GM12864 (cell line): ENCODE data around the gene ACAN.

Source experiments
- DNase-seq: peaks from one replicate; pipeline ENCODE4 v3.0.0-alpha.2; 2011; ENCODE audit warnings: low read depth
- H3K4me3 ChIP-seq: 2 replicates; pipeline ENCODE4 v1.5.1; 2011; ENCODE audit warnings: mild to moderate bottlenecking, low read depth, low read length, control low read depth
- TF ChIP-seq, protein P1 (sequence below): IDR thresholded peaks from 2 replicates; pipeline ENCODE4 v1.5.1; 2011; ENCODE audit warnings: low read depth, mild to moderate bottlenecking, moderate library complexity, low read length, control low read depth, inconsistent platforms; ENCODE audit errors: missing control alignments

Gene ACAN

DNA sequence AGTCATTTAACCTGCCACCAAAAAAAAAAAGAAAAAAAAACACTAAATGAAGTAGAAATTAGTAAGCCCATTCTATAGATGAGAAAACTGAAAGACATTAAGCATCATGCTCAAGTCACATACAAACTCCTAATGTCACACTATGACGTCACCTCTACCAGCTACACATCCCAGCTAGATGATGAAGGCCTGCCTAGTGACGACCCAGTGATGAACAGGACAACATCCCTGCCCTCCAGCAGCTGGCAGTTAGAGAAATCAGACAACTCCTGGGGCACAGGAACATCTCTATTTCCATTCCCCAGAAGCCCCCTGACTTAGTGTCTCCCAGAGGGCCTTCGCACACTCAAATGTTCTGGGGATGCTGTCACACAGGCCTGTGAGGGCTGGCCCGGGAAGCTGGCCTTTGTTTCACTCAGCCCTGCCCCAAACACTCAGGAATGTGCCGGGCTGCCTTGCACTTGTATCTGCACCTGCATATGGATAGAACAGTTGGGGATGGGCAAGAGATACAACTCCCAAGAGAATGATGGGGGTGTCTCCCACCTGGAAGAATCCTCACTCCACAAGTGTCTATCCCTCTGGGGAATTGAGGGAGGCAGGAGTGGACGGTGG is 99.1 kb downstream of the ACAN start:
- DNase-seq, result no peak
- H3K4me3 ChIP-seq, result no peak overlapping the region
- TF ChIP-seq, protein P1, sequence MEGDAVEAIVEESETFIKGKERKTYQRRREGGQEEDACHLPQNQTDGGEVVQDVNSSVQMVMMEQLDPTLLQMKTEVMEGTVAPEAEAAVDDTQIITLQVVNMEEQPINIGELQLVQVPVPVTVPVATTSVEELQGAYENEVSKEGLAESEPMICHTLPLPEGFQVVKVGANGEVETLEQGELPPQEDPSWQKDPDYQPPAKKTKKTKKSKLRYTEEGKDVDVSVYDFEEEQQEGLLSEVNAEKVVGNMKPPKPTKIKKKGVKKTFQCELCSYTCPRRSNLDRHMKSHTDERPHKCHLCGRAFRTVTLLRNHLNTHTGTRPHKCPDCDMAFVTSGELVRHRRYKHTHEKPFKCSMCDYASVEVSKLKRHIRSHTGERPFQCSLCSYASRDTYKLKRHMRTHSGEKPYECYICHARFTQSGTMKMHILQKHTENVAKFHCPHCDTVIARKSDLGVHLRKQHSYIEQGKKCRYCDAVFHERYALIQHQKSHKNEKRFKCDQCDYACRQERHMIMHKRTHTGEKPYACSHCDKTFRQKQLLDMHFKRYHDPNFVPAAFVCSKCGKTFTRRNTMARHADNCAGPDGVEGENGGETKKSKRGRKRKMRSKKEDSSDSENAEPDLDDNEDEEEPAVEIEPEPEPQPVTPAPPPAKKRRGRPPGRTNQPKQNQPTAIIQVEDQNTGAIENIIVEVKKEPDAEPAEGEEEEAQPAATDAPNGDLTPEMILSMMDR, result no peak

DNA sequence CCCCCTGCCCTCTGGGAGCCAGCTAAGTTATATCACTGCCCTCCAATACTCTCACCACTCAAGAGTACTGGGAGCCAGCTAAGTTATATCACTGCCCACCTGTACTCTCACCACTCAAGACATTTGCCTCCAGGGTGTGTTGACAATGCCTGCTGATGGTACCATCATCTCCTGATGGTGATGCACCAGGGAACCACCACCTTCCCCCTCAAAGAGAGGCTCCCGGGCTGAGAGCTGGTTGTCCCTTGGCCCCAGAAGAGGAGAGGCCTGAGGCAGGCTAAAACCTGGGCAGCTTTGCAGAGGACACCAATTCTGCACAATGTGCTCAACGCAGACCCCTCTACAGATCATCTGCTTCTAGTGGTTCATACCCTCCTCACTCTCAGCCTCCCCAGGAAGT is 99.6 kb downstream of the ACAN start:
- TF ChIP-seq, protein P1, result no peak

DNA sequence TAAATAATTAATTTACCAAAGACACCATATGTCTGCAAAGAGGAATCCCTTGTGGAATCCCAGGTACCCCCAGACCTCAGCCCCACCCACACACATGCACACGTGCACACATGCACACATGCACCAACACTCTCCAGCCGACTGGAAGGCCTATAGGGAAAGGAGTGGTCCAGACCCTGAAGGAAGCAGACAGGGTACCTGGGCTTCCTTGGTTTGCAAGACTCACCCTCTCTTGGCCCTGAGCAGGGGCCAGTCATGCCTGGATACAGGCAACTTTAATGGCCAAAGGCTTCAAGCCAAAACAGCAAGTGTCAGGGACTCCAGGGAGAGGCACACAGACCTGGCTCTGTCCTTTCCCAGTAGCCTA is 101.0 kb downstream of the ACAN start:
- no peak overlapping the region for H3K4me3 ChIP-seq
- TF ChIP-seq, protein P1, result no peak
- no peak for DNase-seq

More for the DNA sequence above, 99.6 kb downstream of the ACAN start:
- DNase-seq, result no peak
- no peak overlapping the region for H3K4me3 ChIP-seq

DNA sequence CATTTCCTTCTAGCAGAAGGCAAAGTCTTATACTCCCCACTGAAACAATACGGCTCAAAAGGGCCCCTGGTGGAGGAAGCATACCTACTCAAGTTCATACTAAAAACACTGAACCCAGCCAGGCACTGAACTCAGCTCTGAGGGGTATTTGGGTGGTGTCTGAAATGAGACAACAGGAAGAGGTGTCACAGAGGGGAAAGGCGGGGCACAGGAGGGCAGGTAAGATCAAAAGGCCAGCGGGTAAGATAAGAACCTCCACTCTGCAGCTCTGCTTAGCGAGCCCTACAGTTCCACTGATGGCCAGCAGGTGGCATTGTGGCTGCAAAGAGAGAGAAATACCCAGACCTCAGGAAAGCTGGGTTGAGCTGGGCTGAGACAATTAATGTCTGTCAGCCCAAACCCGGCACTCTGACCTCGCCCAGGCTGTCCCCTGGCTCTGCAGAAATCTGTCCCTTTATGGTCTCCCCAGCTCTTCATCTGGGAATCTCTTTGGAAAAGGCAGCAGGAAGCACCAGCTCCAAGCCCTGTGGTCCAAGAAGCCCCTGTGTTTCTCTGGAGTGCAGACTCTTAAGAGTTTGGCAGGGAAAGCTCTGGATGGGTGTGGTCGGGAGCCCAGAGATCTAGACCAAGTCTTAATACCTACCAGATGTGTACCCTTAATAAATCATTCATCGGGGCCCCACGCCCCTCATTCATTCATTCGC is 101.5 kb downstream of the ACAN start:
- DNase-seq, result peak; percentile 38
- no peak overlapping the region for H3K4me3 ChIP-seq

DNA sequence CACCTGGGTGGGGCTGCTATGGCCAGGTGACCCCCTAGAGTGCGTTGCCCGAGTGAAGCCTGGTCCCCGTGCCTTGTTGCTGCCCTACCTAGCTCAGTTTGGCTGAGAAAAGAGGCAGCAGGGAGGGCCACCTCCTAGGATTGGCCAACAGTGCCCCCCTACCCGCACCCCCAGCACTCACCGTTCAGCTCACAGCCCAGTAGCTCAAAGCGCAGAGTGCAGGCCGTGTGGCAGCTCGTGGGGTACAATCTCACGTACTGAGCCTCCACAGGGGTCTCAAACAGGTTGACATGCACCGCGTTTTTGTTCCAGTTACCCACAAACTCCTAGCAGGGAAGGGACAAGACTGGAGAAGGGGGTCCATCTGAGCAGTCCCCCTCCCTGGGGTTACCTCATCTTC is 102.3 kb downstream of the ACAN start:
- no peak for DNase-seq
- TF ChIP-seq, protein P1, result no peak
- no peak overlapping the region for H3K4me3 ChIP-seq

More for the DNA sequence above, 101.5 kb downstream of the ACAN start:
- TF ChIP-seq, protein P1, result peak; percentile 100

DNA sequence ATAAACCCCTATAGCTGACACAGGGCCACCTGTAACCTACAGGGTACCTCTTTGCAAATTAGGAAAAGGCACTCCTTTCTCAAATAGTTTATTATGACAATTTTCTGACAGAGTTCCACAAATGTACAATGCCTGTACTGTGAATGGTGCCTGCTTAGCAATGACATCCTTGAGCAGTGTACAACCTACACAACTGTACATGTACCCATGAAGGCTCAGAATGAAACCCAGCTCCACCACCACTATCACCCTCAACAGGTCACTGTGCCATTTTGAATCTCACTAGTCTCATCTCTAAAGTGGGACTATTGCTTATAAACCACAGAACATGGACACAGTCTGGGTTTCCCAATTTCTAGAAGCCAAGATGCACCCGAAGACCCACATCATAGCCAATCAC is 102.9 kb downstream of the ACAN start:
- DNase-seq, result no peak
- TF ChIP-seq, protein P1, result no peak
- H3K4me3 ChIP-seq, result no peak overlapping the region

DNA sequence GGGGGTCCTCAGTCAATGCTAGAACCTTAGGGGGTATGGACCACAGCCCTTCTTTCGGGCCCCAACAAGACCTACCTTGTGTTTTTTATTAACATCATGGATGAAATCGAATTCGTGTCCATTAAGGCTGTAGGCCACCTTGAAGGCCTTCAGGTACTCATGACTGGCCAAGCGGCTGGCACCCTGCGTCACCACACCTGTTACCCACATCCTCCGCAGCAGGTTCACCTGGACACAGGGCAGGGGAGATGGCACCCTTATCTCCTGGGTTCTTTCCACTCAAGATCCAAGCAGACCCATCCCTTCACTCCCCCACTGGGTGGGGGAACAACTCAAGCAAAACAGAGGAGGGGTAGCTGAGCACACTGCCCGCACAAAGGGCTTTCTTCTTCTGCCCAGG is 103.3 kb downstream of the ACAN start:
- TF ChIP-seq, protein P1, result no peak
- DNase-seq, result no peak
- H3K4me3 ChIP-seq, result no peak overlapping the region
